HG02870 (cell line): ENCODE data around the gene SWI5.
"Not testable (repeated sequence)": the region's sequence is repeated elsewhere in the genome, so short reads cannot be mapped to it uniquely, and the experiment has no call there.

Source experiments
- ATAC-seq: cut with Tn5 transposase; IDR thresholded peaks from one replicate; pipeline ENCODE4 v1.9.1; 2021; ENCODE audit warnings: mild to moderate bottlenecking, moderate library complexity; ENCODE audit not compliant: unreplicated experiment

Gene SWI5

DNA sequence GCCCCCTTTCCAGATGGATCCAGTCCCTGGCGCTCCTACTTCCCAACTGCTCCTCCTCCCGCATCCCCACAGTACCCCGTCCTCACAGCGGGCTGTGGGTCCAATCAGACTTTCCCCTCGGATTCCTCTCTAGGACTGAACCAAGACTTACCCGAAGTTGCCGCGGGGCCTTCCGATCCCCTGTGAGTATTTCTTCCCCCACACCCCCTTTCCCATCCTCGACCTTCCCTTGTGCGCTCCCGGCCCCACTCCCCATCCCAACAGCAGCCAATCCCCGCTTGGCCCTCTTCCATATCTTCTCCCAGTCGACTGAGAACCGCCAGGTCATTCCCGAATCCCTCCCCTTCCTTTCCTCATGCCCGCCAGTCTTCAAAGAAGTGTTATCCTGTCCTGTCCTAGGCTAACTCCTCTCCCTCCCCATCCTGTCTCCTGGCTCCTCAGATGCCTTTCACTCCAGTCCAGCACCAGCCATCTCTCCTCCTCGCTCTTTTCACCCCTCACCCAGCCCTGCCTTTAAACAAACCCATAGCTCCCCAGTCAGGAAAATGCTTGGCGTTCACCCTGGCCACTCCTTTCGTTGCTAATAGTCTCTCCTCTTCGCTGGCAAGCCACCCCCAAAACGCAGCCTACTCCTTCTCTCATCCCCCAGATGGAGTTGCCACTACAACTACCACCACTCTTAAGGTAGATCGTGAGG is 646 bp downstream of the SWI5 start:
- no peak for ATAC-seq

GRCh38 chr9:128279088-128280073 is 3.3 kb downstream of the SWI5 start:
- not testable (repeated sequence) for ATAC-seq

DNA sequence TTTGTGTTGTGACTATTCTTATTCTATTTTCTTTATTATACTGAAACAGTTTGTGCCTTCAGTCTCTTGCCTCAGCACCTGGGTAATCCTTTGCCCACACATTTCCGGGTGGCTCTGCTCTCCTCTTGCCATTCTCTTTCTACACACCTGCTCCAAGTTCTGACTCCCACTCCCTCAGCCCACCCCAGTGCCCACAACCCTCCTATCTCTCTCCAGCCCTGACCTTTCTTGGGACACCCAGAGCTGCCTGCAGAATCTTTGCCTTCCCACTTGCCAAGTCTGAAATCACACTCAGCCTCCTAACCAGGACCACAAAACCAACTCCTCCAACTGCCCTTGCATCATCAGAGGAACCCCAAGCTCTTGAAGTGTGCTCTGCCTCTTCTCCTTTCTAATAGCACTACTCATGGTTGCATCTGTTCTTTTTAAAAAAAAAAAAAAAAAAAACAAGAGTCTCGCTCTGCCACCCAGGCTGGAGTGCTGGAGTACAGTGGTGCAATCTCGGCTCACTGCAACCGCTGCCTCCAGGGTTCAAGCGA is 4.1 kb downstream of the SWI5 start:
- ATAC-seq: no peak

DNA sequence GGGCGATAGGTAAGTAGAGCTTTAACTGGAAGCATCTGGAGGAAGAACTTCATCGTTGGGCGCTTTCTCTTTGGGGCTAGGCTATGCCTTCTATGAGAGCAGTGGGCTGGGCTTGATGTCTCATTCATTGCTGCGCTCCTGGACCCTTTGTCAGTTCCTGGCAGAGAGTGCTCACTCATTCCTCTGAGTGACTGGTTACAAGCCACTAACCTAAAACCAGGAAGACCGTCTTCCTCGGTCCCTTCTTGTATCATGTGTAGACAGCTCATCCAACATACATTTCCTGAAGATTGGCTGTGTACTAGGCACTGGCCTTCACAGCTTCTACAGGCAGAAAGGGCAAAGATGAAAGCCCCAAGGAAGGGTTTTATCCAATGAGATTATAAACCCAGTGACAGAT is 6.4 kb downstream of the SWI5 start:
- ATAC-seq: no peak

DNA sequence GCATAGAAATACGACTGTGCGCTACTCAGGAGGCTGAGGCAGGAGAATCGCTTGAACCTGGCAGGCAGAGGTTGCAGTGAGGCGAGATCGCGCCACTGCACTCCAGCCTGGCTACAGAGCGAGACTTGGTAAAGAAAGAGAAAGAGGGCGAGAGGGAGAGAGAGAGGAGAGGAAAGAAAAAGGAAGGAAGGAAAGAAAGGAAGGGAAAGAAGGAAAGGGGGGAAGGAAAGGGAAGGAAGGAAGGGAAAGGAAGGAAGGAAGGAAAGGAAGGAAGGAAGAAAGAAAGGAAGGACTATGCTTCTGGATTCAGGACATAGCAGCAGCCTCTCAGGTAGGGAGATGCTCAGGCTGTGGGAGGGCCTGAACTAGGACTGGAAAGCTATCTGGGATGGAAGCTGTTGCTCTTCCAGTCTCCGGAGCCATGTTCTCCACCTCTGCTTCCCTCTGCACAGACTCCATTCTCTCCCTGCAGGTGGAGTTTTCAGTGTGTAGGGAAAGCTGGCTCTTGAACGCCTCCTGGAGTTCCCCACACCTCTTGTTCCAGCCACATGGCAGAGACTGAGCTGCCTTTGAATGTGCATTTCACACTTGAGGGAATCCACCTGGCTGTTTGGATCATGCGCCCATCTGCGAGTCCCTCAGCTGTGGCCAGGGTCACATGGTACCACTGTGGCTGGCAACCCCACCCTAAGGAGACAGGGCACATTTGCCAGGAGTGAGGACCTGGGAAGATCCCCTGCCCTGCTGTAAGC is 9.1 kb downstream of the SWI5 start:
- no peak for ATAC-seq

DNA sequence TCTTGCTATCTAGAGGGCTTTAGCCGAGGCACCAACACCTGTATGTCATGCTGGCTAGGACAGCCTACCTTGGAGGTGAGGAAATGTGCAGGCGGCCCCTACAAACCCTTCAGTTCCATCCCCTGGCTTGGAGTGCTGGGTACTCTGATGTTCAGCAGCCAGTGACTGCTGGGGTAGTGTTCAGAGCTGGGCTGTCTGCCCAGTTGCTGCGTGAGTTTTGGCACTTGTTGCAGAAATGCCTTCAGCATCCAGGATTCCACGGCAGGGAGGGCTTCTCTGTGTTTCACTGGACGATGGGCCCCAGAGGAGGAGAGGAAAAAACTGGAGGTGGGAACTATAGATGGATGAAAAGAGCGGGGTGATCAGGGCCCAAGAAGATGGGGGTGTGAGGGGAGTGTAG is 10.4 kb downstream of the SWI5 start:
- ATAC-seq: no peak

GRCh38 chr9:128288273-128289004 is 12.4 kb downstream of the SWI5 start:
- no peak for ATAC-seq

DNA sequence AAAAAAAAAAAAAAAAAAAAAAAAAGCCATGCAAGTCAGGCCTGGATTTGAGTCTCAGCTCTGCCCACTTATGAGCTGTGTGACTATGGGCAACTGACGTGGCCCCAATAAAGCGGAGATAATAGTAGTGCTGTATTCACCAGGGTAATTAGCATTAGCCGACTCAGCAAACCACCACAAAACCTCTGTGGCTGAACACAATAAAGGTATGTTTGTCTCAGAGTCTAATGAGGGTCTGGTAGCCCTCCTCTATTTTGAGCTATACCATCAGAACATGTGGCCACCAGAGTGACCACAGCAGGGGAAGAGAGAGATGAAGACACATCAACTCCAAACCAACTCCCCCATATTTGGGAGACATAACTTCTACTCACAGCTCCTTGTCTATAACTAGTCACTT is 15.9 kb downstream of the SWI5 start:
- no peak for ATAC-seq

DNA sequence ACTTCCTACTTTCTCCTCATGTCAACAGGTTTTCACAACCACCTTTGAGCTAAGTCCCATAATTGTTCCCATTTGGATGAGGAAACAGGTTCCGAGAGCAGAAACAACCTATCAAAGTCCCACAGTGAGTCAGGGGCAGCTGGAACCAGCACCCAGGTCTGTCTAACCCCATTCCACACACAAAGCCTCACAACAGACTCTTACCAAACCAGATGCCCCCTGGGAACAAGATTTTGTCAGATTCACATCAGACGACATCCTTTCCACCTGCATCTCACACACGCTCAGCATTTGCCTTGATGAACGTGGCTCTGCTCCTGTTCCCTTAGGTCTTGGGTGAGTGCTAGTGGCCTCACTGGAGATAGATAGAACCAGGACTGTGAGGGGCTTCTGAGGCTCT is 17.0 kb downstream of the SWI5 start:
- ATAC-seq: no peak

DNA sequence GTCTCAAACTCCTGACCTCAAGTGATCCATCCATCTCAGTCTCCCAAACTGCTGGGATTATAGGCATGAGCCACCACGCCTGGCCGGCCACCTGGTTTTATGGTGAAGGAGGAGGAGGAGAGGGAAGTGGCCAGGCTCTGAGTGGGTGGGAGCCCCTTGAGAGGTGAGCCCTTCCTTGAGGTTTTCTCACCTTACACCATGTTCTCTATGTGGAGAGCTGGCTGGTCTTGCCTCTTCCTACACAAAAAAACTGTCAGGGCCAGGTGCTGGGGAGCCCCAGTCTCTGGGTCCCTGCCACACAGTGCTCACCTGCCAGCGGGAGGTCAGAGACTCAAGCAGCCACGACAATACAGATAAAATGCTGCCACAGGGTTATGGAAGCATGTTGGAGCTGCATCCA is 18.1 kb downstream of the SWI5 start:
- no peak for ATAC-seq

- ATAC-seq: no peak
Measured at GRCh38 chr9:128296340-128297220, 20.5 kb downstream of the SWI5 start.

- no peak for ATAC-seq
Measured at GRCh38 chr9:128297221-128297773, 21.2 kb downstream of the SWI5 start.

- no peak for ATAC-seq
Measured at GRCh38 chr9:128298535-128299482, 22.7 kb downstream of the SWI5 start.

- no peak for ATAC-seq
Measured at GRCh38 chr9:128304136-128304970, 28.3 kb downstream of the SWI5 start.

DNA sequence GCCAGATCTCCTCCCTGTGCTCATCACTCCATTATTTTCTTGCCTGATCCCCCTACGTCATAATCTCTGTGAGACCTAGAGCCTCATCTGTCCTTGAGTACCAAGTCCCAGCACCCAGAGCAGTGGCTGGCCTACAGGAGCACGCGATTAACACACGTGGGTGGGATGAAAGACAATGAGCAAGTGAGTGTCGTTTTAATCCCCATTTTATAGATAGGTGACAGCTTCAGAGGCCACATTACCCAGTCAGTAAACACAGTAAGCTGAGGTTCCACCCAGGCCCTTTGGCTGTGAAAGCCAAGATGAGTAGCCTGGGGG is 28.9 kb downstream of the SWI5 start:
- ATAC-seq: no peak

DNA sequence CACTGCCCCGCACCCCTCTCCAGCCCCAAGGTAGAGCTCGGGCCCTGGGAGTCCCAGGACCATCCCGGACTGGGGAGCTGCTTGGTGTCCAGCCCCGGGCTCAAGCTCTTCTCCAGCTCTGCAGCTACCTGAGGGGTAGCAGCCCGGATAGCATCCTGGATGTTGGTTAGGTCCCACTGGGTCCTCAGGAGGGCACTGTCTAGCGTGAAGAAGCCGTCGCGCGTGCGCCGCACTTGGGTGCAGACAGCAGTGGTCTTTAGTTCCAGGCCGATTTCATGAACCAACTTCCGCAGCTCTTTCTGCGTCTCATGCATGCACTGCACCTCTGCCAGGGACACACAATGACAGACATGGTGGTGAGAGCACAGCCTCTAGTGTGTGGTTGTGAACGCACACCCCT is 33.5 kb downstream of the SWI5 start:
- no peak for ATAC-seq

DNA sequence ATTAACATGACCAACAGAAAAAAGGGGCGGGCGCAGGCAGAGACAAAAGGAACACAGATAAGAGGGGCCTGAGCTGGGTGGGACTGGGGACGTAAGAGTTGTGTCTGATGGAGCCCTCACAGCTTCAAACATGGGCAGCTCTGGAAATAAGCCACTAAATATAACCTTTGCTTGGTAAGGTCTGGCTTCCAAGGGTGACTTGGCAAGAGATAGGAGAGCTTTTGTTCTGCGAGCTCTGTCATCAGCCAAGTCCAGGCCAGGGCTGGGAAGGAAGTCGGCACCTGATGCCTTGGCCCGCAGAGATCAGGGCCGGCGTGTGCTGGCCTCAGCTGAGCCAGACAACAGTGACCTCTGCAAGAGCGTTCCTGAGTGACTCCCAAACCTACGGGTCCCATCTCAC is 34.4 kb downstream of the SWI5 start:
- no peak for ATAC-seq
